ENCODE data around the gene GRIK4.
A peak's percentile ranks its signal among the peaks of the same experiment; 100 is the strongest.

Gene GRIK4

DNA sequence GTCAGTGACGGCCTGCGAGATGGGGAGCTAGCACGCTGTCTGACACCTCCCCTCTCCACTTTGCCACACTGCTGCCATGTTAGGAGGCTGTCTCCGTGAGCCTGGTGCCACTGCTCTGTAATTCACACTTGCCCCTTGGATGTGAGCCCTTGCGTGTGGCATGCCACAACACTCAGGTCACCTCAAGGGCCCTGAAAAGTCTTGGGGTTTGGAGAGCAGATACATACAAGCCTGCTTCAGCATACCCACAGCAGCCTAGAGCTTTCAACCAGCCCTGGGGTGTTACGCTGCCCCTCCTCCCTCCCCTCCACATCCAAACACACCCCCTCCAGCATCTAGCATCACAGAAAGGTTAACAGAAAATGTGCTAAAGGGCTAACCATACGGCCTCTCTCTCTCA, 442.8 kb downstream of the GRIK4 start:
- no peak for DNase-seq (ENCODE audit: low read depth in 2 of 2)

DNA sequence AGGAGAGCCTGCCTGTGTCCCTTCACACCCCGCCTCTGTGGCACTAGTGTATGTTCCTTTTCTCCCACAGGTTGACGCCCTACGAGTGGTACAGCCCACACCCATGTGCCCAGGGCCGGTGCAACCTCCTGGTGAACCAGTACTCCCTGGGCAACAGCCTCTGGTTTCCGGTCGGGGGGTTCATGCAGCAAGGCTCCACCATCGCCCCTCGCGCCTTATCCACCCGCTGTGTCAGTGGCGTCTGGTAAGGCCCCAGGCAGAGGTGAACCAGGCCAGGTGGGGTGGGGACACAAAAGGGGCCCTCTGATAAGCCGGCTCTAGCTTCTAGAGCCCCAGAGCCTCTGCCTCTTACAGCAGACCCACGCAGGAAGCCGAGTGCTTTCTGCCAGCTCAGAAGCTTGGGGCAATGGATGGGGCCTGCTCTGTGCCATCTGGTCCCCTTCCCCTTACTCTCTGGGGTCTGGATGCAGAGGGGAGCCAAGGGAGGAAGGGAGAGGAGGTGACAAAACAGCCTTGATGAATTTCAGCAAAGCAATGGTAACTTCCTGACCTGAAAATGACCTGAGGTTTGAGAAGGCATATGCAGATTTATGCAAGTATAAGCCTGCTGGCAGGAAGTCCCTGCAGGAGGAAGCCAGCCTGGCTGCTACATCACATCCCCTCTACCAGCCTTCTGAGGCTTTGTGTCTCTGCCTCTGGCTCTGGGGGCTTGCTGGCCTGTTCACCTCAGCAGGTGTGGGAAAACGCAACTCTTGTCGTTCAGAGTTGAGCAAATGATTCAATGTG, 445.4 kb downstream of the GRIK4 start:
- DNase-seq (ENCODE audit: low read depth in 2 of 2) = no peak

DNA sequence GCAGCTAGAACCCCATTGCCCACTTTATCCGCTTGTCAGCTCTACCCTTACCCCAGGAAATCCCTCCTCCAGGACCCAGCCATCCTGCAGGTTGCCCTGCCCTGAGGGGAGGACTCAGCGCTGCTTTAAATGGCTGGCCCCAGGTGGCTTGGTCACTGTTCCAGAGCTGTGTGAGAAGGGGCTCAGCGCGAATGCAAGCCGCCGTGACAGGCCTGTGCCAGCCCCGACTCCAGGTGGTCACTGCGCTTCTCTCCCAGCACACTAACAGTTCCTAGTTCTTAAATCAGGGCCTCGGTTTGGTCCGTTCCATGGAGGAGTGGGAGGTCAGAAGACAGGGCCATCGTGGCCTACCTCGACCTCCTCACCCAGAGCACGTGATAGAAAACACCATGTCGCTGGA, 446.6 kb downstream of the GRIK4 start:
- DNase-seq (ENCODE audit: low read depth in 2 of 2) = no peak

DNA sequence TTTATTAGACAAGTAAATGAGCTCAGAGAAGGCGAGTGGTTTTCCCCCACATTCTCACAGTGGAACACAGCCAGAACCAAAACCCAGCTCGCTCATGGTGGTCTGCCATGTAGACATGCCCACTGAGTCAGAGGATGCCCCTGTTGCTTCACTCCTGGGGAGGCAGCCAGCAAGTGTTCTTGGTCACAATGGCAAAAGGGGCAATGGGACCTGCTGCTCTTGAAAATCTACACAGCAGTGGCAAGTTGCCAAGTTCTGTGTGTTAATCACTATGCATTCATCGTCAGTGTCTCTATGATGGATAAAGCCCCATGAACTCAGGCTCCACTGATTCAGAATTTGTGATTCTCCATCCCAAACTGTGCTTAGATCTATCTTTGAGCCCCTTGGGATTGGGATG, 447.6 kb downstream of the GRIK4 start:
- no peak for DNase-seq (ENCODE audit: low read depth in 2 of 2)

DNA sequence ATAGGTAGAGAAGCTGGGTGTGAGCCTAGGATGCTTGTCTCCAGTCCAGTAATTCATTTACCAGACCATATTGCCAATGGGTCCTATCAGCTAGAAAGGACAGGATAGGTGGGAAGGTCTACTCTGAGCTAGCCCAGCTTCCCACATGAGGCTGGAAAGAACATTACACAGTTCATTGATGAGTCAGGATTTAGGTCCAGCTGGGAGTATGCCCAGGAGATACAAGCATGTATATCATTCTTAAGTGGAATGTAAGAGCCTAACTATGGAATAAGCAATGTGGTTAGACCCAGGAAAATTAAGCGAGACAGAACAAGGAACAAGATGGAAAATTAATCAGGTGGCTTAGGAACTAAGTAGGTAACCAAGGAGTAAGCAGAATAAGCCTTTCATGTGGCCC, 453.3 kb downstream of the GRIK4 start:
- DNase-seq (ENCODE audit: low read depth in 2 of 2) = no peak

DNA sequence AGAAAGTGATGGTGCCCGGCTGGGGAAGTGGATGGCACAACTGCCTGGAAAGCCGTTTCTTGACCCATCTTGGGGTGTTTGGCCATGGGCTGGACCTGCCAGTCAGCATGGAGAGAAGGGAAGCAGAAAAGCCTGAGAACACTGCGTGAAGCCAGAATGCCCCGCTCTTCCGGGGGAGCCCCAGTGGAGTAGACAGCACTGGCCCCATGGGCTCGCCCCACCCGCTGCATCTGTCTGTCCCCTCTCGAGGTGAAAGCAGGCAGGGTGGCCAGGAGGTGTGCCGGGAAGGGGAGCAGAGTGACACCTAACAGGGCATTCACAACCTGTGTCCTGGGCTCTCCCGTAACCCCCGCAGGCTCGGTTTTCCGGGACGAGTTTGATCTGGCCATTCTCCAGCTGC, 455.3 kb downstream of the GRIK4 start:
- DNase-seq (ENCODE audit: low read depth in 2 of 2) = no peak

DNA sequence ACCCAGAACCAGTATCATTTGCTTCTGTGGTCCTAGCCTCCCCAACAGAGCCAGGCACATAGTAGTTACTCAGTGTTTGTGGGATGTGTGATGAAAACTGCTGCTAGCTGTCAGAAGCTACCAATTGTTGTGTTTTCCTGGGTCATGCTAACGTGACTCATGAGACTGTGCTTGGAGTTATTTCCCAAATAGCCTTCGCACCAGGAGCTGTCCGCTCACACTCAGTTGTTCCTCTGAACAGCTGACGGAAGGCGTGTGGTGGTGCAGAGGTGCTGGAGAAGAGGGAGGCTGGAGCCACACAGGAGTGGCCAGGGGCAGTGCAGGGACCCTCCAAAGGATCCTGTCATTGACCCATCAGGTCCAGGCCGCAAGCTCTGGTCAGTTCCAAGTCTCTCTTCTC, 458.4 kb downstream of the GRIK4 start:
- no peak for DNase-seq (ENCODE audit: low read depth in 2 of 2)

DNA sequence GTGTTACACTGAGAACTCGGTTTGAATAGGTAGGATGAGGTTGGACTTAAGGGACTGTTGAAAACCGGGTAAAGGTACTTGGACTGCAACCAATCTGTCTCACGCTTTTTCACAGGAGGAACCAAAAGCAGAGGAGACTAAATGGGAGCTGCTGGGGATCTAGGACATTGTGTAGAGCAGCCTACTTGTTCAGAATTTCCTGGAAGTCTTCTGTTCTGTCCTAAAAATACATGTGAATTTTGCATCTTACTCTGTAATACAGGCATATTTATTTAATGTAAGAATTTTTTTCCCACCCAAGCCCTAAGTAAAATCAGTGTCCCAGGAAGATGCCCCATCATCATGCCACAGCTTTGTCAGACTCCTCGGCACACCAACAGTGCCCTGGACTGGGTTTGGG, 460.3 kb downstream of the GRIK4 start:
- no peak for DNase-seq (ENCODE audit: low read depth in 2 of 2)

DNA sequence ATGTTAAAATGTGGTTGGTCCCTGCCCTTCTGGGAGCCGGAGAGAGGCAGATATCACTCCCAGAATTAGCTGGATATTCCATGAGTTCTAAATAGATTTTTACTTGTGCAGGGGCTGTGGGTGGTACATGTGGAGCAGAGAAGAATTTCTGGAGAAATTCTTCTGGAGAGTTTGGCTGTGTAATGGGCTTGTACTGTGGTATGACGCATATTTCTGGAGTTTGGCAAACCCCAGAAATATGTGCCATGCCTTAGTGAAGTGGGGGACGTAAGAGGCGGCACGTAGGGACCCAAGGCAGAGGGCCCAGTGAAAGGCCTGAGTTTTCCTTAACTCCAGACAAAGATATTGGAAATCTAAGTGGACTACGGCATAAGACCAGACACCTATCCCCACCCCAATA, 461.1 kb downstream of the GRIK4 start:
- no peak for DNase-seq (ENCODE audit: low read depth in 2 of 2)

DNA sequence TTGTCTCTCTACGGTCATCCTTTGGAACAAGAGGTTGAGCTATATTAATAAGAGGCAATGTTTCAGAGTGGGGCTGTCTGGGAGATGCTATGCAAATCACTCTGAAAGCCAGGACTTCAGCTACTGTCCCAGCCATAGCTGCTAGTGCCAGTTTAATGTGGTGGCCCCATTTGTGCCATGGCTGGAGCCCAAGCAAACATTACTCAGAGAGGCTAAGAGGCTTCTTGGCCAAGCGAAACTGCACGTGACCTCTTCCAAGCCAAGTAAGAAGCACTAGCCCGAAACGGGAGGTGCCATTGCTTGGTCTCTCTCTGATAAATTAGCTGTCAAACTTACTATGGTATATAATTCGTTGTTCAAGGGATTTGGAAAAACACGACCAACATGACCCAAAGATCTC, 462.0 kb downstream of the GRIK4 start:
- no peak for DNase-seq (ENCODE audit: low read depth in 2 of 2)

DNA sequence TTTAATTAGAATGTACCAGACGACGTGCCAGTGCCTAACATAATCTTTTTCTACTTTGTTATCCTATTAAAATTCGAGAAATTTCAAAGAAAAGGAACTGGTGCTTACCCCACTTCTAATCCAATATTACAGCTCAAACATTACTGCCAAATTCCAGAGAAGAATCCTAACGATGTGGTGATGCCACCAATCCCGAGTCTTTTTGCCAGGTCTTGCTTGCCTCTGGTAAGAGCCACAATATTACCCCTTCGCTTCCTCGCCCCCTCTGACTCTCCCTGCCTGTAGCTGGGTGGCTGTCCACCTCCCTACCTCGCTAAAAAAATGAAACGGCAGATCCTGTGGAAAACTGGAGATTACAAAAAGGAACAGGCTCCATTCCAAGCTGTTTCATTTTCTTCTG, 462.9 kb downstream of the GRIK4 start:
- DNase-seq (ENCODE audit: low read depth in 2 of 2) = no peak

DNA sequence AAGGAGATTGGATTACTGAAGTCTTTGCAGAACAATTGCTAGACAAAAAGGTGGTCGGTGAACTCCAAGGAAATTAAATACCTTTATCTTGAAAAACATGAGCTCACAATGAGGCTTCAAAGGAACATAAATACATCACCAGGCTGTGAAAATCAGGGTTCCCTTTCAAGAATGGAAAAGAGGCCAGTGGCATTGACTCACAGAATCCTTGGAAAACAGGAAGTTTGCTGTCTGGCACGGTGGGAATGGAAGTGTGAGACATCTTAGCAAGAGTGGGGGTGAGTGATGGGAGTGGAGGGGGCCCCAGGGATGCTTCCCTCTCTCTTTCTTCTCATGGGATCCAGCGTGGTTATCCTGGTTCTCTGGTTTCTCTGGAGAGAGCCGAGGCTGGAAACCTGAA, 463.4 kb downstream of the GRIK4 start:
- DNase-seq (ENCODE audit: low read depth in 2 of 2) = no peak

DNA sequence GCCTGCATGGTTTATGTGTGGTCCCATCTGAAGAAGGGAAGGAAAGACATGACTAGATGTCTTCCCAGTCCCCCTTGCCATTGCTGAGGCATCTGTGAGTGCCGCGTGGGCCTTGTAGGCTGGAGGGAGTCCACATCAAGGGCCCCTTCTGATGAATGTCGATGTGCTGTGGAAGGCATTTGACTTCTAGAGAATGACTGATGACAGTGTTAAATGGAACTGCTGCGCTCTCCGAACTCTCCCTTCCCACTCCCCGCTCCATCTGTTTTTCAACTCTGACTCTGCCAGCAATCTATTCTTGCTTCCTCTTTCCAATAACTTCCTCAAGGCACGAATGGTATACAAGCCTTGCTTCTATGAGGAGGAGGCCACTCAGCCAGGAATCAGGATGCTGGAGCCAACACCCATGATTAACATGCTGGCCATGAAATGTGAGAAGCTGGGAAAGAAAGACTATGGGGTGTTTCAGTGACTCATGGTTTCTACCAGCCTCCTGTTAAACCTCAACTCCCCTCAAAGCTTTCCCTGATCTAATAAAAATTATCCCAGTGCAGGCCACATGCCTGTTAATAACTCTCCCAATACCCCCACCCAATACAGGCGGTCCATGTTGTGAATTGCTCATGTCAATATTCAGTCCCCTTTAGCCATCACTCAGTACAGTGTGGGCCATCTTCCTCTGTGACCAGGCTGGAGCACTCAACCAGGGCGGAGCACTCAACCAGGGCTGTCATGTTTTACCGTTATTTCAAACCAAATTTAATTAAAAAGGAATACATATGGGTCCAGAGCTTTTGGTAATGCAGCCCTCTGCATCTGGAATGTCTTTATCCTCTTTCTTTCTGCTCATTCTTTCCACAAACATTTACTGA, 466.0 kb downstream of the GRIK4 start:
- DNase-seq (ENCODE audit: low read depth in 2 of 2) = no peak

DNA sequence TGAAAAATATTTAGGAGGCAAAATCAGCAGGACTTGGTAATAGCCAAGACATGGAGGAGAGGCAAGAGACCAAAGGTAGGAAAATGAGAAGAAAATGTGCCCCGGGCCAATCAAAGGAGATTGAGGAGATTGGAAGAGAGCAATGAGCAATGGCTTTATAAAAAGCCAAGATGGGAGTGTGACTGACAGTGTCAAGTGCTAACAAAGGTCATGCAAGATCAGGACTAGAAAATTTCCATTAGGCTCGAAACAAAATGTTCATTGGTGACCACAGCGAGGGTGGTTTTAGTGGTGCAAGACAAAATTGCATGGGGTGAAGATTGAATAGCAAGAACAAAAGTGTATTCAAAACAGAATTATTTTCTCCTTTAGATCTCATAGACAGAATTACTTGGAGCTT, 467.2 kb downstream of the GRIK4 start:
- DNase-seq (ENCODE audit: low read depth in 2 of 2) = no peak

DNA sequence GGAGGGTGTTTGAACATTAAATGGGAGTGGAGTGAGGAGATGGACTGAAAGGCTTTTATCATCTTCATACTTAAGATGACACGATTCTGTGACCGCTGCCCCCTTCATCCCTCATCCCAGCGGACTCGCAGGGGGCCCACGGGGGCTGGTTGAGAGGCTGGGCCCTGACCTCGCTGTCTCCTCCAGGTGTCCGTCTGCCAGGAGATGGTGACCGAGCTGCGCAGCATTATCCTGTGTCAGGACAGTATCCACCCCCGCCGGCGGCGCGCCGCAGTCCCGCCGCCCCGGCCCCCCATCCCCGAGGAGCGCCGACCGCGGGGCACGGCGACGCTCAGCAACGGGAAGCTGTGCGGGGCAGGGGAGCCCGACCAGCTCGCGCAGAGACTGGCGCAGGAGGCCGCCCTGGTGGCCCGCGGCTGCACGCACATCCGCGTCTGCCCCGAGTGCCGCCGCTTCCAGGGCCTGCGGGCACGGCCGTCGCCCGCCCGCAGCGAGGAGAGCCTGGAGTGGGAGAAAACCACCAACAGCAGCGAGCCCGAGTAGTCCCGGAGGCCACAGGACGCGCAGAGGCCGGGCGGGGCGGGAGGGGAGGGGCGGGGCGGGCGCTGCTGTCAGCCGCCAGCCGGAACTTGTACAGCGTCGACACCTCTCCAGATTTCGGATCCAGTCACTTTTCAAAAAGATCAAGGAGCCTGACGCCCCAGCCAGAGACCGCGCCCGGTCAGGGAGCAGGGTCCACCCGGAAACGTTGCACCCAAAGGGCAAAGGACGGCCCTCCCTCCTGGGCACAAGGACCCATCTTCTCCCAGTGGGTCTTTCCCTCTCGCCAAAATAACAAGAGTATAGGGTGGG, 474.4 kb downstream of the GRIK4 start:
- DNase-seq (ENCODE audit: low read depth in 2 of 2) = peak in 1 of 2 donors; percentile 25

DNA sequence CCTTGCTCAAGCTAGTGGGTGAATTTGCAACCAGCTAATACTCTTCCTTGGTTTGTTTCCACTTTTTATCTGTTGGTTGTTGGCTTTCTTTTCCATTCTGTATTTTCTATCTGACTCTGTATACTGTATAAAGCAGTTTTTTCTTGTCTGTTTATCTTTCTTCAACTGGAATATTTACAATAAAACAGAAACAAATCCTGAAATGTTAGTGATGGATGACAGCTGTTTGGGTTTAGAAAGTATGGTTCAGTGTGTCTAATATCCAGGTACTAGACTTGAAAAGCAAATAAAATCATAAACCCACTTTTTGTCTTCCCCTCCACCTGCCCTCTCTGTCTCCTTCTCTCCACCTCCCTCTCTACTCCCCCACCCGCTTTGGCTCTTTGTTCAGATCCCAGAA, 477.1 kb downstream of the GRIK4 start:
- DNase-seq (ENCODE audit: low read depth in 2 of 2) = no peak

DNA sequence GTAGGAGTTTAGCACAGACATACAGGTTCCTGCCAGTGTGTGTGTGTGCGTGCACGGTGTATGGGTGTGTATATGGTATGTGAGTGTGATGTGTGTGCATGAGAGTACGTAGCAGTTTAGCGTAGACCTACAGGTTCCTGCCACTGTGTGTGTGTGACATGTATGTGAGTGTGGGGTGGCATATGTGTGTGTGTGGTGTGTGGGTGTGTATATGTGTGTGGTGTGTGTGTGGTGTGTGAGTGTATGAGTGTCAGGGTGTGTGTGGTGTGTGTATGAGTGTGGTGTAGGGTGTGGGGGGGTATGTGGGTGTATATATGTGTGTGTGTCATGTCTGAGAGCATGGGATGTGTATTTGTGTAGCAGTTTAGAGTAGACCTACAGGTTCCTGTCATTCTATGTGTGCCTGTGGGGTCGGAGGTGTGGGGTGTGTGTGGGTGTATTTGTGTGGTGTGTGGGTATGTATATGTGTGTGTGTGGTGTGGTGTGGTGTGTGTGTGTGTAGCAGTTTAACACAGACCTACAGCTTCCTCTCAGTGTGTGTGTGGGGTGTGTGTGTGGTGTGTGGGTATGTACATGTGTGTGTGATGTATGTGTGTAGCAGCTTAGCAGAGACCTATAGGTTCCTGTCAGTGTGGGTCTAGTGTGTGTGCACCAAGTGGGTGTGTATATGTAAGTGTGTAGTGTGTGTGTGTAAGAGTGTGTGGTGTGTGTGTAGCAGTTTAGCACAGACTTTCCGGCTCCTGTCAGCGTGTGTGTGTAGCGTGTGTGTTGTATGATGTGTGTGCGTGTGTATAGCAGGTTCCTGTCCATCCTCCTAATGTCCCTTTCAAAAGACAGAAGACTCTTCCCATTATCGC, 480.5 kb downstream of the GRIK4 start:
- no peak for DNase-seq (ENCODE audit: low read depth in 2 of 2)

DNA sequence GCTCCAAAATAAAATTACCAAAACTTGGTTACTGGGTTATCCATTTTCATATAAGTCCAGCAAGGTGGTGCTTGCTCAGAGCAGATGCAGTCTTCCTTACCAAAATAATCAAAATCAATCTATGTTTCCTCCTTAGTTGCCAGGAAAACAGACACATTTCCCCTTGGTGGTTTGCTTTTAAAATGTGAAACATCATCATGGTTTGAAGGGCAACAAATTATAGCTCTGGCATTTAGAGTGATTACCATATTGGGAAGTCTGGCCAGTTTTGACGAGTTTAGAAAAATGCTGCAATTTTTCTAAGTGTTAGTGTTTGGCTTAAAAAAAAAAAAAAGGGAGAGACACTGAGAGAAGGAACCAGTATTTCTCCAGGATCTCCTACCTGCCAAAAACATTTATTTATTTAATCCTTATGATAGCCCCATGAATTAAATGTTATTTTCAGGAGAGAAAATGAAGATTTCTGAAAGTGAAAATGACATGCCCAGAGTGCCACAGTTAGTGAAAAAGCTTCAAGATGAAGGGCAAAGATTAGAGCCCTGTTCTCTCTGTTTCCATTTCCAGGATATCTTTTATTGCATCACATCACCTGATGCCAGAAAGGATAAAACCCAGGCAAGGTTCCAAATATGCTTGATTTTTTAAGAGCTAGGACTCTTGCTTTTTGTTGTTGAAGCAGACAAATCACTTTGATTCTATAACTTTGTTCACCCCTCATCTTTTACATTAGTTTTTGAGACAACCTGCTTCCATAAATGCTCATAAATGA, 482.7 kb downstream of the GRIK4 start:
- DNase-seq (ENCODE audit: low read depth in 2 of 2) = no peak

DNA sequence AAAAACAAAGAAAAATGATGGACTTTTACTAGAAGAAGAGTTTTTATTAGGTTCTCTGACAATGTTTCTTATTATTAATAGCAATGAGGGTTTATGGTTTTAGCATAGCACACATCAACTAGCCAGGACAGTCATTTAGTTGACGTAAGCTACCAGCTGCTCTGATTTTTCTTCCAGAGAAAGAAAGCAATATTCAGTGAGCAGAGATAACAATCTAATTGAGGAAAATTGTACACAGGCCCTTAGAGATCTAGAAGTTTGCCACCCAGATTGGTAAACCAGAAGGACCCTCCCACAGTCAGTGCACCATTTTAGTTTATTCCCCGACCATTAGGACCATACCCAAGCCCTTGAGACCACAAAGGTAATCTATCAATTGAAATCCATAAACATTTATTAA, 483.6 kb downstream of the GRIK4 start:
- no peak for DNase-seq (ENCODE audit: low read depth in 2 of 2)

DNA sequence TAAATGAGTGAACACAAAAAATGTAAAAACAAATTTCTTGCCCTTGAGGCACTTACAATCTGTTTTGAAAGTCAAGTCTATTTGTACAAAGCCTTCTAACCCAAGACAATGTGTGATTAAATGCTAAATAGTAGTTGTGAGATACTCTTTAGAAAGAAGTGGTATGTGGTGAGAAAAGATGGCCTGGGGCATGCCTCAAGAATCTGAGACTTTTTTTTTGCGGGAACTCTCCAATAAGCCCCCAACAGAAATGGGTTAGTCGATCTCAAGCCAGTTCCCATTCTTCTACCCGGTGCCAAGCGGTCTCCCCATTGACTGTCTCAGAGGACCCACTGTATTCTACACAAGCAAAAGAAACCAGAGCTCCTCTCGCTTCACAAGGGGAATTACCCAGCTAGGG, 485.4 kb downstream of the GRIK4 start:
- no peak for DNase-seq (ENCODE audit: low read depth in 2 of 2)

DNA sequence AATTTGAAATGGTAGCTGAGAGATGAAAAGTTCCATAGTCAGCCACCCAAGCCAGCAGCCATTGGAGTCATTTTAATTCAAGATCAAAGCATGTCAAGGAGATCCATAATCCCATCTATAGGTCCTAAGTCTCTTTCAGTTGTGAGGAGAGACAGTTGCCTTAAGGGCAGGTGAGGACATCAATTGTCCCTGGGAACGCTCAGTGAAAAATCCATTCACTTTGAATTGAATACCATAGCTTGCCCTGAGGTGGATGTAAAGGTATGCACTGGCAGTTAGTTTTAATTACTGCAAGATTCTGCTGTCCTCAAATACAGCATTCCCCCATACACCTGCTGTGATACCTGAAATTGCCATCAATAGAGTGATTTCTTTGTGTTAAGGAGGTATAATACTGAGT, 487.0 kb downstream of the GRIK4 start:
- no peak for DNase-seq (ENCODE audit: low read depth in 2 of 2)
